ENCODE data around the gene SF3B3. TPM values are rescaled to one million over a fixed set of nuclear protein-coding genes. Genes with fewer than 3 reads are reported as not detected.
"Not testable (repeated sequence)": the region's sequence is repeated elsewhere in the genome, so short reads cannot be mapped to it uniquely, and the experiment has no call there.

Gene SF3B3
- total RNA-seq, 1 donor from 2014 or later = 225 TPM

- no peak for DNase-seq (ENCODE audit: low spot score)
Observed at GRCh38 chr16:70615945-70616344, 92.3 kb downstream of the SF3B3 start.

- not testable (repeated sequence) for DNase-seq (ENCODE audit: low spot score)
Observed at GRCh38 chr16:70621864-70622263, 98.2 kb downstream of the SF3B3 start.

Other genes starting within 250 kb of the SF3B3 start
- 85.4 TPM for gene AARS1, start 234.3 kb upstream of the SF3B3 start, total RNA-seq
- gene DDX19B, start 224.6 kb upstream of the SF3B3 start, total RNA-seq = 23.9 TPM
- gene DDX19A, start 176.9 kb upstream of the SF3B3 start, total RNA-seq = 29.4 TPM
- gene ST3GAL2, start 84.7 kb upstream of the SF3B3 start, total RNA-seq = 22.9 TPM
- 38.0 TPM for gene FCSK, start 69.2 kb upstream of the SF3B3 start, total RNA-seq
- gene COG4, start 262 bp upstream of the SF3B3 start, total RNA-seq = 59.7 TPM
- 3.5 TPM for gene IL34, start 122.7 kb downstream of the SF3B3 start, total RNA-seq
- gene MTSS2, start 162.2 kb downstream of the SF3B3 start, total RNA-seq = 113 TPM

Data from mucosa of gallbladder (tissue), 1 donor.